Body of pancreas (tissue), 4 donors: ENCODE measurements around the gene GPR156.

Experiments used
- CTCF ChIP-seq, 7 experiments: fragments of 450-650 bp in 4 of 7; fragments of 200-600 bp in 3 of 7; sonication (generic) in 3 of 7; IDR thresholded peaks; one replicate each; pipeline ENCODE4 v1.5.1; 2016 to 2019; ENCODE audit warnings: antibody characterized with exemption in 7 of 7
- POLR2A ChIP-seq, 3 donors: fragments of 450-650 bp; IDR thresholded peaks; one replicate each; pipeline ENCODE4 v1.6.1; 2016; ENCODE audit warnings: antibody characterized with exemption in 3 of 3, mild to moderate bottlenecking in 2 of 3

GRCh38 chr3:120148187-120148949 is 136.7 kb downstream of the GPR156 start:
- TF ChIP-seq CTCF (IDR thresholded peaks at IDR 0.05) (no peak), POLR2A (IDR thresholded peaks at IDR 0.05) (no peak)
